Stimulated activated CD4-positive, alpha-beta T cell treated with anti-CD3 and anti-CD28 coated beads, Interleukin-12 subunit alpha, Interleukin-12 subunit beta, amount 100 ng/mL, for 24 hours (primary cell): ENCODE measurements around the gene HLA-DPA1.
A peak's percentile ranks its signal among the peaks of the same experiment; 100 is the strongest.
"Not testable (repeated sequence)": the region's sequence is repeated elsewhere in the genome, so short reads cannot be mapped to it uniquely, and the experiment has no call there.

Experiments
- DNase-seq, 2 experiments: peaks; one replicate each; pipeline ENCODE4 v3.0.0-alpha.2; 2020; ENCODE audit warnings: low read depth in 2 of 2

HLA-DPA1 gene

DNA sequence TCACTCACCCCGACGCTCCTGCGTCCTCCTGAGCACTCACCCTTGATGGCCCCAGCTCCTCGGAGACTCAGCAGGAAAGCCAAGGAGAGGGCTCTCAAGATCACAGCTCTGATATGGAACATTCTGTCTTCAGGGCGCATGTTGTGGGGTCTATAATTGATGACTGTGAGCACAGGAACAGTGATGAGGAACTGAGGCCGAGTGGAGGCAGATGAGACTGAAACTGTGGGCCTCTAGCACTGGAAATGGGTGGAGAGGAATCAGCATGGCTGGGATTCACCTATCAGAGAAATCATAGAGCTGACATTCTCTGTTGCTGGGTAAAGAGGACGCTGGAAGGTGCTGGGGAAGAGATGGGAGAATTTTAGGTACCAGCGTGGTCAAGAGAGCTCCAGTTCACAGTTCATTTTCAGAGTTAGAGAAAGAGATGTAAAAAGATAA is at the start of gene HLA-DPA1:
Gene HLA-DPA1 (minus strand): TSS at position 219 of the 441 bp plus-strand sequence.
- peak; percentile 12 to 13 for DNase-seq

DNA sequence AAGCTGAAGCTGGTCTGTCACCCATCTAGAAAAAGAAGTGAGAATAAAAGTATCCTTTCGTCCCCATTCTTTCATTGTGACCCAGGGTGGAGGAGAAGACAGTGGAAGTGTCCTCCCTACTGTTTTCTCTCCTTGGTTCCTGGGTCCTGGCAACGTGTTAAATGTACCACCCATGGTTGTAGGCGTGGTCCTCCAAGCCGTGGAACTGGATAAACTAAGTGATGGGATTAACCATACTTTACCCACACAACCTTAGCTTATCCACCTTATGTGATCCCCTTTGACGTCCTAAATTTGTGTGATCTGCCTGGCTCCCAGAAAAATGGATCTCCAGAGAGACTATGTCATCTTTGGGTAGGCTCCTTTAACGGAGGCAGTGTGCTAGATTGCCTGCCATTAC is 49.7 kb upstream of the HLA-DPA1 start:
- DNase-seq = no peak

GRCh38 chr6:33120001-33120400 is 46.6 kb upstream of the HLA-DPA1 start:
- no peak for DNase-seq

DNA sequence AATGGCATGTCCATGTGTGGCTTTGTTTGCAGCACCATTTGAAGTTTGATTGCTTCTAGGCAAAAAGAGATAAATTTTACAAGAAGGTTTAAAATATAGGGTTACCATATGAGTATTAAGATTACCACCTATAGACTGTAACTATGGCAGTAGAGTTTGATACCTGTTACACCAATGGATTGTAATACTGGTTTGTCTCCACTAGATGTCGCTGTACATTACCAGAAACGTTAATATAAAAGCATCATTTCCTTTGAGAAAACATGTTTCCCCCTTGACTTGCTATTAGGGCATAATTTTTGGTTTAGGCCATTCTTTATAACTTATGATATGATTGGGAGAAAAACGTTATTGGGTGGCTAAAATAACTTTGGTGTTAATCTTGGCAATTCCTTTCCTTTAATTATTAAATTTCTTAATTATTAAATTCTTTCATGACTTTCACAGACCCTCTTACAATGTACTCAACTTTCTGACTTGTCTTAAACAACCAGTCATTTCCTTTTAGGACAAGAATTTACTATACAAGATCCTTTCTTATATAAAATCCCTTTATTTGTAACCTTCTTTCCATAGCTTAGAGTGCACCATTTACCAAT is 45.2 kb upstream of the HLA-DPA1 start:
- no peak for DNase-seq

GRCh38 chr6:33117811-33118277 is 44.4 kb upstream of the HLA-DPA1 start:
- no peak for DNase-seq

DNA sequence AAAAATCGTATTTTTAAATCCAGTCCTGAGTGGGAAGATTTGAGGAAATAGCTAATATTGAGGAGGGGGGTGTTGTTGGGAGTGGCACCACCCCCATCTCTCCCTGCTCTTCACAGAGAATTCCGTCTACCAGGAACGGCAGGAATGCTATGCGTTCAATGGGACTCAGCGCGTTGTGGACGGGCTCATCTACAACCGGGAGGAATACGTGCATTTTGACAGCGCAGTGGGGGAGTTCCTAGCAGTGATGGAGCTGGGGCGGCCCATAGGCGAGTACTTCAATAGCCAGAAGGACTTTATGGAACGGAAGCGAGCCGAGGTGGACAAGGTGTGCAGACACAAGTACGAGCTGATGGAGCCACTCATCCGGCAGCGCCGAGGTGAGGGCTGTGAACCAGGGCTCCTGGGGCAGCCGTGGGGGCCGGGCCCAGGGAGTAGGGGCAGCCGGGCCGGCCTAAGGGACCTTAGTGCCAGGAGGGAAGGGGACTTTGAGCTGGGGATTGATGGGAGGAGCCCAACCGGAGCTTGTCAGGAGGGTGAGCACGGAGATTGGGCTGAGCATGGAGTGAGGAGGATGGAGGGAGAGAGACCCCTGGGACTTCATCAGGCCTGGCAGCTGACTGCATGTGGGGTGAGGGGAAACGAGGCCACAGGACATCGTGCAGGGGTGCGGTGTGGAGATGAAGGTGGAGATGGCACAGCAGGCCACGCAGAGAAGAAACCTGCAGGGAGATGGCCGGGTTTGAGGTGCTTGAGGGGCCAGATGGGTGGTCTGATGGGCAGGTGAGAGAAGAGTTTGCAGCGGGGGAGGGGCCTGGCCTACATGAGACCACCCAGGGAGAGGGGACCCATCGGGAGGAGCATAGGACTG is 43.6 kb upstream of the HLA-DPA1 start:
- no peak for DNase-seq

DNA sequence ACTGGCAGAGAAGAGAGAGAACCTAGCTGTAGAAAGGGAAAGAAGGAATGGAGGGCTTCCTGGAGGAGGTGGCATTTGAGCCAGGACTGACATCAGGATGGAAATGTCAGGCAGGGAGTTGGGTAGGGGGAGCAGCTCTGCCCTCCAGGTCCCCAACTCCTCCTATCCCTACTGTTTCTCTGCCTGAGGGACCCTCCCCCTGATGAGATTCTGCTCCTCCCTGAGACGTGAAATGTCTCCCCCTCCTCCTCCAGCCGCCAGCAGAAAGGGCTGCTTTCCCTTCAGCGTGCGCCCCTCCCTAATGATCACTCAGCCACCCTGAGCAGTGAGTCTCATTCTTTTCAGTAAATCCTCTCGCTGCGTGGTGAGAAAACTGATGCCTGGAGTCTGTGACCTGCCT is 43.0 kb upstream of the HLA-DPA1 start:
- no peak for DNase-seq

DNA sequence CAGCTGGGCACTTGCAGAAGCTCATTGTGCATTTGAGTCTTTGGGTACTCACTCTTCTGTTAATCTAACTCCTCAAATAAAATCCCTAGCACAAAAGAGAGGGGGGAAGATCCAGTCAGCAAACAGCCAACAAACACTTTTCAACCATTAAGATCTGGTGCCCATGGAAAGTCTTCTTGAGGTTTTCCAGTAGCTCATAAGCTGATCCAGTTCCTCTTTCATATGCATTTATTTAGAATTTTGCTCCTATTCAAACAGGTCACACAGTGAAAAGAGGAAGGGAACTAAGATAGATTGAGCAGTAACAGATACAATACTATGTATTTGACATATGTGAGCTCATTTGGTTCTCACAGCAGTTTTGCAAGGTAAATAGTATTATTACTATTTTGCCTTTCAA is 41.0 kb upstream of the HLA-DPA1 start:
- DNase-seq = no peak

GRCh38 chr6:33113755-33114154 is 40.3 kb upstream of the HLA-DPA1 start:
- DNase-seq = no peak

DNA sequence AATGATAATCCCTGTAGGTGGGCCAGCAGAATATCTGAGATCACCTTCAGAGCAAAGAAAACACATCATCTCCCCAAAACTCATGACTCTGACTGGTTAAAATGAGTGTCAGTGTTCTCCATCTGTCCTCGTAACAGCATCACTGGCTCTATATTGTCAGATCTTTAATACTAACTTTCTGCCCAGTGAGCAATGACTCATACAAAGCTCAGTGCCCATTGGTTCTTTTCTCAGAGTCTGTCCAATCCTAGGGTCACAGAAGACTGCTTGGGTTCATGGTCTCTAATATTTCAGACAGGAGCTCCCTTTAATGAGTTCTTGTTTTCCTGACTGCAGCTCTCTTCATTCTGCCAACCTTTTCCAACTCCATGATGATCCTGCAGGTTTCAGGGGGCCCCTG is 38.7 kb upstream of the HLA-DPA1 start:
- DNase-seq = no peak

DNA sequence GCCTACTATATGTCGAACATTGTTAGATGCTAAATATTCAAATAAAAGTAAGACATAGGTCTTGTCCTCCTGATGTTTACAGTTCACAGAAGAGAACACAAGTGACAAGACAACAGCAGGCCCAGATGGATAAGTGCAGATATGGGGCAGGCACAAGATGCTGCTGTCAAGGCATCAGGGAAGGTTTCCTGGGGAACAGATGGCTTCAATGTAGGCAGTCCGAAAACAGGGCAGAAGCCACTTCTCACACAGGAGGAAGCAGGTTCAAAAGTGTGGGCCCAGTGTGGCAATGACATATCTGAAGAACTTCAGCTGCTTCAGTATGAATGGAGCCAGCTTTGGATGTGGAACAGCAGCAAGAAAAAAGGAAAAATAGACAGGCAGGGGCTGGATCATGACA is 34.9 kb upstream of the HLA-DPA1 start:
- no peak for DNase-seq

DNA sequence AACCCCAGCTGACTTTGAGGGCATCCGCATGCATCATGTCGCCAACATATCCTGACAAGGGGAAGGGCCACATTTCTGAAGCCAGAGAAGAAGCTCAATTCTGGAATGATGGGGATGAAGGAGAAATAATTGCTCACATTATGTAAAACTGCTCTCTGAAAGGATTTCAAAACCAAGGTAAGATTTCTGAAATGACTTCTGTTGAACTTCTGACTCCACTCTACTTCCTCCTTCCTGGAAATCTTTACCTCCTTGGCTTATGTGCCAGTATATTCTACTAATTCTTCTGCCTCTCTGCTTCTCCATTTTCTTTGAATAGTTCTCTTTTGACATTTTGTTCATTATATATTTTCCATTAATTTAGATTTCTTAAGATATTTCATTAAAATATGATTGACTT is 34.2 kb upstream of the HLA-DPA1 start:
- no peak for DNase-seq

GRCh38 chr6:33105916-33106871 is 32.7 kb upstream of the HLA-DPA1 start:
- no peak for DNase-seq

GRCh38 chr6:33105386-33105785 is 31.9 kb upstream of the HLA-DPA1 start:
- no peak for DNase-seq

DNA sequence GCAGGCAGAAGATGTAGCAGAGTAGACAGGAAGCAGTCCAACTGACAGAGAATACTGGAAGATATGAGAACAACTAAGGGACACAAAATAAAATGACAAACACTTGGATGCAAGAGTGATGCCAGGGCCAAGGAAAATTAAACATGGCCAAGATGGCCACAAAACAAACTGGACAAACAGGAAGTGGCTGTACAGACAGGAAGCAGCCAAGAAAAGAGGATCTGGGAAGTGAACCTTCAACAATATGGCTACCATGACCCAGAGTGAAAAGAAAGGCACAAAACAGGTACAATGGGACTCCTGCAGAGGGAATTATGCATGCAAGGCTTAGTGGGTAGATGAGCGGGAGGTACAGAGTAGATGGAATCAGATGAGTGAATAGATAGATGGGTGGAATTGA is 31.4 kb upstream of the HLA-DPA1 start:
- DNase-seq = no peak

DNA sequence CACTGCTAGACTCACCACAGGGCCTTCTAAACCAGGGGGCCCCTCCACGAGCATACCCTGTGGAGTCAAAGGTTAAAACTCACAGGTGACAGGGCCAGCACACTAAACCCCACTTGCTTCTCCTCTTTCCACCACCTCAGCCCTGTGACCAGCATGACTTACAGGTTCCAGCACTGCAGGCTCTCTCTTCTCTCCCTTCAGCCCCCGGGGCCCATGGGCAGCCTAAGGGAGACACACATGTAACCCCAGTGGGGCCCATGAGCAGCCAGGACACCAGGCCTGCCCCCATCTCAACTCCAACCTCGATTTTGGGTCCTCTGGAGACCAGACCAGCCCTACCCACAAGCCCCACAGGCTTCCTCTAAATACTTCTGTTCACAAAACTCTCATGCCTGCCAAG is 30.3 kb upstream of the HLA-DPA1 start:
- no peak for DNase-seq

- DNase-seq = not testable (repeated sequence)
Measured at GRCh38 chr6:33101121-33101737, 27.8 kb upstream of the HLA-DPA1 start.

DNA sequence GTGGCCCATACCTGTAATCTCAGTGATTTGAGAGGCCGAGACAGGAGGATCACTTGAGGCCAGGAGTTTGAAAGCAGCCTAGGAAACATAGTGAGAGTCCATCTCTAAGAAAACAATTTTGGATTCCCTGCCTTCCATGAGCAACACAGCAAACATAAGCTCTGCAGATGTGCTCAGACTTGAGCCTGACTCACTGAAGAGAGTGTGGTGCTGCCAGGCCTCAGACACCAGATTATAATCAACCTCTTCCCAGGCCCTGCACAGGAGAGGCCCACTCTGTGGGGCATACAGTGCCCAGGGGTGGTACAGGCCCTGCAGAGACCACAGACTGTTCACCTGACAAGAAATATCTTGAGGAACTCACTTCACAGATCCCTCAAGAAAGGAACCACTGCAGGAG is 22.2 kb upstream of the HLA-DPA1 start:
- DNase-seq = no peak

DNA sequence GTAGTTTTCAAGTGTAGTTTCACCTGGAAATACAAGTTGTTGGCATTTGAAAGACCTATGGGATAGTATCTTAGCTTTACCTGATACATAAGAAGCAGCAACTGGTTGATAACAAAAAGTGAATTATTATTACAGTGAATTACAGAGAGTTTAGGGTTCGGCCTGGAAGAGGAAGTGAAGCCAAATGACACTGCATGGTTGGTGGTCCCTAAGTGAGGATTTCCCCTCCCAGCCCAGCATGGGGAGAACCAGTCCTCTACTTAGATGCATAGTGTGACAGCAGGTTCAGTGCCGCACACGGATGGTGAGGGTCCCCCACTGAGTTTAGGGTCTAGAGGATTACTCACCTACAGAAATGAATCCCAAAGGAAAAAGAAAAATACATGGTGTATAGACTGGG is 20.4 kb upstream of the HLA-DPA1 start:
- no peak for DNase-seq

GRCh38 chr6:33092385-33092784 is 18.9 kb upstream of the HLA-DPA1 start:
- DNase-seq = no peak

GRCh38 chr6:33091957-33092356 is 18.5 kb upstream of the HLA-DPA1 start:
- DNase-seq = peak; percentile 17 to 53
